Left lung (tissue), 10 donors: ENCODE results near the gene PLPPR1. TPM values are rescaled to one million over a fixed set of nuclear protein-coding genes. Genes with fewer than 3 reads are reported as not detected.
A peak's percentile ranks its signal among the peaks of the same experiment; 100 is the strongest.

ENCODE experiments used
- ATAC-seq: fragments of 200-7000 bp; cut with Tn5 transposase; one replicate; pipeline ENCODE4 v1.9.1; 2020; ENCODE audit warnings: moderate library complexity
- DNase-seq, 4 donors: peaks; one replicate each; pipeline ENCODE4 v3.0.0-alpha.2; 2013 to 2020
- H3K27ac ChIP-seq, 2 donors: fragments of 200-600 bp; sonication (generic) in 1 of 2; one replicate each; pipeline versions ENCODE4 v1.5.0 to v1.8.0; 2020 to 2021
- H3K27me3 ChIP-seq, 2 donors: fragments of 200-600 bp; sonication (generic) in 1 of 2; one replicate each; pipeline versions ENCODE4 v1.5.0 to v1.8.0; 2020 to 2021
- H3K36me3 ChIP-seq, 2 donors: fragments of 200-600 bp; sonication (generic) in 1 of 2; one replicate each; pipeline versions ENCODE4 v1.5.0 to v1.8.0; 2020 to 2021
- H3K4me1 ChIP-seq, 2 donors: fragments of 200-600 bp; one replicate each; pipeline ENCODE4 v1.8.0; 2021
- H3K4me3 ChIP-seq, 2 donors: fragments of 200-600 bp; sonication (generic) in 1 of 2; one replicate each; pipeline versions ENCODE4 v1.5.0 to v1.8.0; 2020 to 2021; ENCODE audit warnings: mild to moderate bottlenecking in 1 of 2
- H3K9me3 ChIP-seq, 2 donors: fragments of 200-600 bp; sonication (generic) in 1 of 2; one replicate each; pipeline versions ENCODE4 v1.5.0 to v1.8.0; 2020 to 2021
- intact Hi-C, 2 donors: fragments of 100-400 bp; cut with DNase I; formaldehyde crosslinking; loops; one replicate each; pipeline versions ENCODE4 v1.11.2 to v1.14.2; 2022
- polyA plus RNA-seq, 6 donors: library from polyadenylated mRNA; unstranded; fragments of 120-200 nt; gene quantifications; one replicate each; pipeline ENCODE4 v1.2.1, GENCODE V29; 2013; ENCODE audit not compliant: insufficient read length in 6 of 6
- total RNA-seq, 2 donors: library from RNA; stranded (reverse); fragmentation: NEBNext Ultra II Directional; extraction: Animal tissue kit (Norgen Biotek cat#: 25700); gene quantifications; one replicate each; pipeline ENCODE4 v1.2.1, GENCODE V29; 2021
- TF ChIP-seq, protein P1 (sequence below), 2 donors: fragments of 200-600 bp; sonication (generic) in 1 of 2; IDR thresholded peaks; one replicate each; pipeline versions ENCODE4 v1.5.0 to v1.8.0; 2021; ENCODE audit warnings: antibody characterized with exemption in 2 of 2
- donor health status: DM: no; HTN: yes; CAD: no.
- donor health status: DM: no; HTN: no; CAD: no.

PLPPR1 gene
- total and polyA plus RNA-seq, 8 donors, result 1.6 to 24.5 (median 21.4) TPM

GRCh38 chr9:101220341-101220740, 191.8 kb downstream of the PLPPR1 start:
- Histone ChIP-seq H3K4me1 (no peaks in the 10 kb centered on the region), H3K27me3 (no peaks in the 10 kb centered on the region), H3K9me3 (no peaks in the 10 kb centered on the region), H3K36me3 (no peaks in the 10 kb centered on the region), H3K27ac (no peak overlapping the region), H3K4me3 (no peak overlapping the region)
- DNase-seq, result no peak
- ATAC-seq, result no peak
- intact Hi-C loops, result no loop called here
- TF ChIP-seq, protein P1, sequence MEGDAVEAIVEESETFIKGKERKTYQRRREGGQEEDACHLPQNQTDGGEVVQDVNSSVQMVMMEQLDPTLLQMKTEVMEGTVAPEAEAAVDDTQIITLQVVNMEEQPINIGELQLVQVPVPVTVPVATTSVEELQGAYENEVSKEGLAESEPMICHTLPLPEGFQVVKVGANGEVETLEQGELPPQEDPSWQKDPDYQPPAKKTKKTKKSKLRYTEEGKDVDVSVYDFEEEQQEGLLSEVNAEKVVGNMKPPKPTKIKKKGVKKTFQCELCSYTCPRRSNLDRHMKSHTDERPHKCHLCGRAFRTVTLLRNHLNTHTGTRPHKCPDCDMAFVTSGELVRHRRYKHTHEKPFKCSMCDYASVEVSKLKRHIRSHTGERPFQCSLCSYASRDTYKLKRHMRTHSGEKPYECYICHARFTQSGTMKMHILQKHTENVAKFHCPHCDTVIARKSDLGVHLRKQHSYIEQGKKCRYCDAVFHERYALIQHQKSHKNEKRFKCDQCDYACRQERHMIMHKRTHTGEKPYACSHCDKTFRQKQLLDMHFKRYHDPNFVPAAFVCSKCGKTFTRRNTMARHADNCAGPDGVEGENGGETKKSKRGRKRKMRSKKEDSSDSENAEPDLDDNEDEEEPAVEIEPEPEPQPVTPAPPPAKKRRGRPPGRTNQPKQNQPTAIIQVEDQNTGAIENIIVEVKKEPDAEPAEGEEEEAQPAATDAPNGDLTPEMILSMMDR (IDR thresholded peaks at IDR 0.05), result no peak

DNA sequence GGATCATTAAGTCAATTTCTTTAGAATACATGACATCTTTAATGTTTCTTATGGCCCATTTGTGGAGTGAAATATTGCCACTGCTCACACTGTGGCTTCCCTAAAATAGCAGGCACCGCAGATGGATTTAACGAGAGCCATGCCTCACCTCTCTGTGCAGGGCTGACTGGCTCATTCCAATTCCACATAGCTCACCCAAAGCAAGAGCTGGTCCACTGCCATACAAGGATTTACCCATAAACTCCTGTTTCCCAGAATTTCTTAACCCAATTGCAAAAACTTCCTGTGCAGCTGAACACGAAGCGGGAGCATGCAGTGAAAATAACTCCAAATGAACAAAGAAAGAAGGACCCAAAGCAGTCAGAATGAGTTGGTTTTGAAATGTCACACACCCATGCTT, 196.7 kb downstream of the PLPPR1 start:
- Histone ChIP-seq H3K27me3 (no peaks in the 10 kb centered on the region), H3K36me3 (no peaks in the 10 kb centered on the region), H3K4me3 (no peak overlapping the region), H3K27ac (no peak overlapping the region), H3K4me1 (no peaks in the 10 kb centered on the region), H3K9me3 (no peaks in the 10 kb centered on the region)
- intact Hi-C loops, result no loop called here
- no peak for DNase-seq
- TF ChIP-seq, protein P1 (IDR thresholded peaks at IDR 0.05), result no peak
- ATAC-seq, result no peak

GRCh38 chr9:101226161-101226560, 197.6 kb downstream of the PLPPR1 start:
- no peaks in the 10 kb centered on the region for H3K27me3 ChIP-seq
- H3K4me1 ChIP-seq, result no peaks in the 10 kb centered on the region
- no peaks in the 10 kb centered on the region for H3K36me3 ChIP-seq
- H3K27ac ChIP-seq, result no peak overlapping the region
- H3K9me3 ChIP-seq, result no peaks in the 10 kb centered on the region
- no peak for ATAC-seq
- TF ChIP-seq, protein P1 (IDR thresholded peaks at IDR 0.05), result no peak
- no peak for DNase-seq
- intact Hi-C loops, result no loop called here
- no peak overlapping the region for H3K4me3 ChIP-seq

DNA sequence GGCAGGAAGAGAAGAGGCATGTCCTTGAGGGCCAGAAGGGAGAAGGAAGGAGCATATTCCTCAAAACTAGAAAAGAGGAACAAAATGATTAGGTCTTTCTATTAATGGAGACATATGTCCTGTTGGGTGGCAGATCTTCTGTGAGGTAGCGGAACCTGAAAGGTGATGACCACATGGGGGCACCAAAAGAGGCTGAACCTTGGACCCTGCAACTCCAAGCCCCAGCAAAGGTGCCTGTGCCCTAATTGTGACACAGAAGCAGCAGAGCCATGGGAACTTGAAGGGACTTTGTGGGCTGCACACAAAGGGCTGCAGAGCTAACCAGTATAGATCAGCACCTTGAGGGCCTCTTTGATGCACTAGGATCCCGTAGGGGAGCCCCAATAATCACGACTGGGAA, 198.3 kb downstream of the PLPPR1 start:
- Histone ChIP-seq H3K4me3 (no peak overlapping the region), H3K4me1 (no peaks in the 10 kb centered on the region), H3K36me3 (no peaks in the 10 kb centered on the region), H3K9me3 (no peaks in the 10 kb centered on the region), H3K27ac (no peak overlapping the region), H3K27me3 (no peaks in the 10 kb centered on the region)
- DNase-seq (no peak), ATAC-seq (no peak)
- intact Hi-C loops, result no loop called here
- TF ChIP-seq, protein P1 (IDR thresholded peaks at IDR 0.05), result no peak

- H3K4me1 ChIP-seq, result no peaks in the 10 kb centered on the region
- no peak overlapping the region for H3K4me3 ChIP-seq
- DNase-seq (no peak), ATAC-seq (peak; percentile 42)
- no peak overlapping the region for H3K27ac ChIP-seq
- no peaks in the 10 kb centered on the region for H3K9me3 ChIP-seq
- TF ChIP-seq, protein P1 (IDR thresholded peaks at IDR 0.05), result no peak
- H3K36me3 ChIP-seq, result no peaks in the 10 kb centered on the region
- H3K27me3 ChIP-seq, result no peaks in the 10 kb centered on the region
- intact Hi-C loops, result no loop called here
These were observed 201.1 kb downstream of the PLPPR1 start for GRCh38 chr9:101229606-101230005.
